ENCODE results near the gene FAM177B. TPM values are rescaled to one million over a fixed set of nuclear protein-coding genes. Genes with fewer than 3 reads are reported as not detected.

FAM177B gene
- total and polyA plus RNA-seq, 11 donors: 0.16 to 0.48 (median 0.27) TPM; not detected in 8

- WGBS, 4 donors: 59 to 64% (median 60%) methylated on average over 4 of the region's 4 CpGs
- Histone ChIP-seq H3K4me1 (peaks cover 0 to 21% (median 0%) of the 10 kb centered on the region in 12 donors), H3K36me3 (no peaks in the 10 kb centered on the region), H3K9me3 (peaks cover 0 to 15% (median 10%) of the 10 kb centered on the region in 12 donors), H3K27ac (peak overlapping the region in 11 of 12 donors; percentile 7 to 83 (median 72)), H3K4me3 (peak overlapping the region in 5 of 12 donors; percentile 3 to 44 (median 42)), H3K27me3 (no peaks in the 10 kb centered on the region)
- peak; percentile 46 to 73 (median 53) for ATAC-seq
- TF ChIP-seq POLR2A (IDR thresholded peaks at IDR 0.05) (no peak), CTCF (IDR thresholded peaks at IDR 0.05) (no peak)
- intact Hi-C loops (cut with DNase I): no loop called here
- peak in 2 of 5 donors; percentile 36 to 41 for DNase-seq
Measured at GRCh38 chr1:222772996-222773379, 36.0 kb downstream of the FAM177B start.

- Histone ChIP-seq H3K9me3 (no peaks in the 10 kb centered on the region), H3K27ac (no peak overlapping the region), H3K36me3 (no peaks in the 10 kb centered on the region), H3K4me1 (peaks cover 0 to 7% (median 0%) of the 10 kb centered on the region in 12 donors), H3K27me3 (no peaks in the 10 kb centered on the region), H3K4me3 (no peak overlapping the region)
- DNase-seq (no peak), ATAC-seq (no peak)
- WGBS, 4 donors: 92 to 96% (median 94%) methylated on average over 1 of the region's 1 CpG
- intact Hi-C loops (cut with DNase I): no loop called here
- TF ChIP-seq CTCF (IDR thresholded peaks at IDR 0.05): no peak
- no peak for TF ChIP-seq POLR2A (IDR thresholded peaks at IDR 0.05)
Measured at GRCh38 chr1:222777463-222777862, 40.5 kb downstream of the FAM177B start.

- no peak for TF ChIP-seq CTCF (IDR thresholded peaks at IDR 0.05)
- no peak for TF ChIP-seq POLR2A (IDR thresholded peaks at IDR 0.05)
- peaks cover 0 to 4% (median 0%) of the 10 kb centered on the region in 12 donors for H3K4me1 ChIP-seq
- no peak overlapping the region for H3K27ac ChIP-seq
- DNase-seq: no peak
- H3K36me3 ChIP-seq: no peaks in the 10 kb centered on the region
- intact Hi-C loops (cut with DNase I): no loop called here
- H3K4me3 ChIP-seq: no peak overlapping the region
- ATAC-seq: no peak
- no peaks in the 10 kb centered on the region for H3K27me3 ChIP-seq
- 31 to 50% (median 45%) methylated on average over 2 of the region's 2 CpGs for WGBS, 4 donors
- H3K9me3 ChIP-seq: no peaks in the 10 kb centered on the region
Measured at GRCh38 chr1:222777977-222778376, 41.0 kb downstream of the FAM177B start.

- no peak for ATAC-seq
- Histone ChIP-seq H3K36me3 (no peaks in the 10 kb centered on the region), H3K4me3 (no peak overlapping the region), H3K27ac (no peak overlapping the region), H3K4me1 (peaks cover 0 to 21% (median 2%) of the 10 kb centered on the region in 12 donors), H3K9me3 (no peaks in the 10 kb centered on the region), H3K27me3 (no peaks in the 10 kb centered on the region)
- WGBS, 4 donors: 55 to 91% (median 72%) methylated on average over 4 of the region's 4 CpGs
- DNase-seq: no peak
- intact Hi-C loops (cut with DNase I): no loop called here
- no peak for TF ChIP-seq CTCF (IDR thresholded peaks at IDR 0.05)
- no peak for TF ChIP-seq POLR2A (IDR thresholded peaks at IDR 0.05)
Measured at GRCh38 chr1:222781251-222781650, 44.2 kb downstream of the FAM177B start.
